T-helper 2 cell (primary cell): ENCODE results near the gene MMP19.

ENCODE experiments used
- DNase-seq, 5 experiments: peaks; one replicate each; pipeline versions ENCODE4 v3.0.0 to v3.0.0-alpha.2; 2012 to 2022

Gene MMP19

DNA sequence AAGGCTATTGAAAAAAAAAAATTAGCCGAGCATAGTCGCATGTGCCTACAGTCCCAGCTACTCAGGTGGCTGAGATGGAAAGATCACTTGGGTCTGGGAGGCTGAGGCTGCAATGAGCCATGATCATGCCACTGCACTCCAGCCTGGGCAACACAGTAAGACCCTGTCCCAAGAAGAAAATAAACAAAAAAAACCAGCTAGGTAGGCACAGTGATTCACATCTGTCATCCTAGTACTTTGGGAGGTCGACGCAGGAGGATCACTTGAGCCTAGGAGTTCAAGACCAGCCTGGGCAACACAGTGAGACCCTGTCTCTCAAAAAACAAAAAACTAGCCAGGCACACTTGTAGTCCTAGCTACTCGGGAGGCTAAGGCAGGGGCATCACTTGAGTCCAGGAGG, 33.5 kb downstream of the MMP19 start:
- DNase-seq: no peak

DNA sequence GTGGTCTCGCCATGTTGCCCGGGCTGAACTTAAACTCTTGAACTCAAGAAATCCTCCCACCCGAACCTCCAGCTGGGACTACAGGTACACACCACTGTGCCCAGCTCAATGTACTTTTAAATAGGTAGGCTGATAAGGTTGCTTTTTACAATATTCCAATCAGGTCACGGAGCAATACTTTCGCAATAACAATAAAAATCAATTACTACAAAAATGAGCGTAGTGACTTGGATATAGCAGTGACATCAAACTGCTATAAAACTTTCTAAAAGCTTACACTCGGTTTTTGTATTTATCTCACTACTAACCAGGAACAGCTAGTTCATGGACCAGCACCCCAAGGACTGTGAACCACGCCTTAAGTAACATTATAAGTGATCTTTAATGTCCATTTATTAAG, 35.8 kb downstream of the MMP19 start:
- no peak for DNase-seq

DNA sequence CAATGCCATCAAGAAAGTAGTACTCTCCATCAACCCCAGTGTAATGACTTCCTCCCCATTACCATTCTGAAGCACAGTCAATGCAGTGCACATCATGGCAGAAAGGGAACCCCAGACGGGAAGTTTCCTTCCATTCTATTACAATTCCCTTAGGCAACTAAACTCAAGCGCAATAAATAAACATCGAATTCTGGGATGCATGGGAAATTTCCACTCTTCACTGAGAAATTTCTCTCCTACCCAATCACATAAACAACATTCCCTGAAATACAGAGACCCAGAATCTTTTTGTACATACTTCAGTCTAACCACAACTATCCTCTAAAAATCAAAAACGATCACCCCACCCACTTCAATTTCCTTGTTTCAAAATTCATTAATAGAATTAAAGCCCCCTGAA, 45.2 kb downstream of the MMP19 start:
- no peak for DNase-seq

DNA sequence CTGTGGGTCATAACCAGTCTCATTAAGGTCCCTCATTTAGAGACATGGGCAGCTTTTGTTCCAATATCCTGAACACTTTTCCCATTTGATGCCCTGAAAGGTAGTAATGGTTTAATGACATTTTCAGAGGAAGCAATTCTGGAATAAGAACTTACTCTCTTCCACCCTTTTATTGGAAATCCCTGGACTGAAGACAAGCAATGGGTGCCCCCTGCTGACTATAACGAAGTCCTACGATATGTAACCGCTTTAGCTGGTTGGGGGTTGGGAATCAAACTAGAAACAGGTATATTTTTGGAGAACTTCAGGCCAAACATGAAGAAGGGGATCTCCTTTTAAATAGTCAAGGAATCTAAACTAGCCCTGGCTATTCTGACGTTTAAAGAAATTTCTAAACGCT, 45.7 kb downstream of the MMP19 start:
- peak in 1 of 5 experiments; percentile 35 for DNase-seq

DNA sequence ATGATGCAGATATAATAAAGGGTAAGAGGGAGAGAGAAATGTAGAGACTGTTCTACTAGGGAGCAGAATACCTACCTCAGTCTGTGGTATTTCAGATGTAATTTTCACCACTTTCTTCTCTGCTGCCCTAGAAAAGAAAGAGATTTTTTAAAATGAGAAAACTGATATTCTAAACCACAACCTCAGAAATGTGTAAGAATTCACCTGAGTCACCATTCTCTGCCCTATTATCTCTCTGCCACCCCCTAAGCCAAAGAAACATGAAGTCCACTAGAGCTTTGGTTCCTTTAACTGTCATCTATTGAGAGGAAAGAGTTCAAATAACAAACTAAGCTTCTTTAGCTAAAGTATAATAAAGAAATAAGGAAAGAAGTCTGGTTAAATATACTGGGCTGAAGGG, 46.8 kb downstream of the MMP19 start:
- DNase-seq: peak in 1 of 5 experiments; percentile 16

DNA sequence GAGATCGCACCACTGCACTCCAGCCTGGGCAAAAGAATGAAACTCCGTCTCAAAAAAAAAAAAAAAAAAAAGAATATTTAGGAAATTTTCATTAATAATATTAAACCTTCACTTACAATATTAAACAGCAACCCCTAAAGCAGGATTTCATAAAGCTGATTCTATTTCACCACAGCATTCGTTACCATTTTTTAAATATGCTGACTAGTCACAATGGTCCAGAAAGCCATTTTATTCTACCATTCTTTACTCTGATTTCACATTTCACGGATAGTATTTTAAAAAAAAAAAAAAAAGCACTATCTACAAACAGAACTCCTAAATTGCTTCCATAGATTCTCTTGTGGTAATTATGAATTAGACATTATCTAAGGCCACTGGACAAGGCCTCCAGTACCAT, 52.8 kb downstream of the MMP19 start:
- DNase-seq: no peak

DNA sequence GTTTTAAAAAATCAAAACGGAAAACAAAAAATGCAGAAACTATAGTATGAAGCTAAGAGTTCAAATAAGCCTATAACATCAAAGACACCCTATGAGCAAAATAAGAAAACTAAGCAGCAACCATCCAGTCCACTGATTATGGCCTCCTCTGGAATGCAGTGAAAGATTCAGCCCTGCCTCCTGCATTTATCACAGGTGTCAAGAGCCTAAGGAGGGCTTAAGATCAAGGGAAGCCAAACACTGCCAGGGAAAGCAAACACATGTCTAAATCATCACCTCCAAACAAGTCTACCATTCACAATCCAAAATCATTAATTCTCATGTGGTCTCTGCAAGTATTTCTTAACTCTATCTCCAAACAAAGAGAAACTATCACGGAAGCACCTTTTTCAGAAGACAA, 53.6 kb downstream of the MMP19 start:
- no peak for DNase-seq

DNA sequence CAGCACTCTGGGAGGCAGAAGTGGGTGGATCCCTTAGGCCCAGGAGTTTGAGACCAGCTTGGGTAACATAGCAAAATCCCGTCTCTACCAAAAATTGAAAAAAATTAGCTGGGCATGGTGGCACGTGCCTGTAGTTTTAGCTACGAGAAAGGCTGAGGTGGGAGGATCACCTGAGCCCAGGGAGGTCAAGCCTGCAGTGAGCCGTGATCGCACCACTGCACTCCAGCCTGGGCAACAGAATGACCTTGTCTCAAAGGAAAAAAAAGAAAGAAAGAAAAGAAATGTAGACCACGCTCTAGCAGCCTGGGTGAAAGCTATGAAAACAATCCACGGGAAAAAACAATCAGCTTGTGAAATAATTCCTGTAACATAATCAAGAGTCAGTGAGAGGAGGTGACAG, 54.2 kb downstream of the MMP19 start:
- no peak for DNase-seq
